HepG2 (cell line): Measurements from ENCODE around the gene EPB41L5. TPM values are rescaled to one million over a fixed set of nuclear protein-coding genes. Genes with fewer than 3 reads are reported as not detected.
A peak's percentile ranks its signal among the peaks of the same experiment; 100 is the strongest.

Experiments used
- CBX2 ChIP-seq, 2 experiments: fragments of 200-600 bp in 1 of 2; sonication (generic); formaldehyde crosslinking in 1 of 2; IDR thresholded peaks; 2 replicates each; pipeline versions ENCODE4 v1.7.0 to v1.8.1; 2018 to 2022; ENCODE audit warnings: low read depth in 2 of 2, low read length in 1 of 2, mild to moderate bottlenecking in 1 of 2, missing genetic modification reagents in 1 of 2
- ELF1 ChIP-seq: sonication (generic); formaldehyde crosslinking; IDR thresholded peaks from 2 replicates; pipeline ENCODE4 v1.4.0; 2020; ENCODE audit warnings: missing genetic modification reagents
- HMGXB3 ChIP-seq: sonication (generic); formaldehyde crosslinking; IDR thresholded peaks from 2 replicates; pipeline ENCODE4 v1.4.0; 2020; ENCODE audit warnings: missing genetic modification reagents, borderline replicate concordance
- HNF4G ChIP-seq, 2 experiments: sonication (generic) in 1 of 2; formaldehyde crosslinking in 1 of 2; IDR thresholded peaks; 2 replicates each; pipeline versions ENCODE4 v1.4.0 to v1.6.1; 2011 to 2020; ENCODE audit warnings: borderline replicate concordance in 2 of 2, low read depth in 2 of 2, mild to moderate bottlenecking in 2 of 2, low read length in 1 of 2, missing genetic modification reagents in 1 of 2, moderate library complexity in 1 of 2
- KDM6A ChIP-seq: IDR thresholded peaks from 2 replicates; pipeline ENCODE4 v1.6.1; 2016; ENCODE audit warnings: low read depth
- NBN ChIP-seq: fragments of 450-650 bp; conservative IDR thresholded peaks from 2 replicates; pipeline ENCODE4 v1.6.1; 2017
- ONECUT2 ChIP-seq: sonication (generic); formaldehyde crosslinking; IDR thresholded peaks from 2 replicates; pipeline ENCODE4 v1.4.0; 2020; ENCODE audit warnings: missing genetic modification reagents
- RBM22 ChIP-seq: fragments of 200-400 bp; formaldehyde crosslinking; optimal IDR thresholded peaks from 2 replicates; pipeline ENCODE3; 2017; ENCODE audit warnings: mild to moderate bottlenecking, low read length, moderate library complexity
- SRF ChIP-seq: IDR thresholded peaks from 2 replicates; pipeline ENCODE4 v1.6.1; 2011; ENCODE audit warnings: mild to moderate bottlenecking, low read depth, low read length, moderate library complexity
- ZBTB49 ChIP-seq: sonication (generic); formaldehyde crosslinking; IDR thresholded peaks from 2 replicates; pipeline ENCODE4 v1.4.0; 2020; ENCODE audit warnings: missing genetic modification reagents, borderline replicate concordance
- ZC3H4 ChIP-seq: sonication (generic); formaldehyde crosslinking; IDR thresholded peaks from 2 replicates; pipeline ENCODE4 v1.4.0; 2020; ENCODE audit warnings: missing genetic modification reagents, borderline replicate concordance
- ZFP62 ChIP-seq: sonication (generic); formaldehyde crosslinking; IDR thresholded peaks from 2 replicates; pipeline ENCODE4 v1.4.0; 2020; ENCODE audit warnings: missing genetic modification reagents
- ZMYM2 ChIP-seq: sonication (generic); formaldehyde crosslinking; IDR thresholded peaks from 2 replicates; pipeline ENCODE4 v1.8.0; 2022; ENCODE audit warnings: mild to moderate bottlenecking, missing genetic modification reagents
- ZNF205 ChIP-seq: IDR thresholded peaks from 2 replicates; pipeline ENCODE4 v1.6.1; 2018; ENCODE audit warnings: missing biosample characterization, missing genetic modification reagents
- ZNF543 ChIP-seq: sonication (generic); formaldehyde crosslinking; IDR thresholded peaks from 2 replicates; pipeline ENCODE4 v1.4.0; 2020; ENCODE audit warnings: mild to moderate bottlenecking, missing genetic modification reagents
- ZNF75D ChIP-seq: sonication (generic); formaldehyde crosslinking; IDR thresholded peaks from 2 replicates; pipeline ENCODE4 v1.8.1; 2023; ENCODE audit warnings: missing genetic modification reagents, mild to moderate bottlenecking, borderline replicate concordance
- ZNF839 ChIP-seq: sonication (generic); formaldehyde crosslinking; IDR thresholded peaks from 2 replicates; pipeline ENCODE4 v1.4.0; 2020; ENCODE audit warnings: missing genetic modification reagents, mild to moderate bottlenecking, borderline replicate concordance
- ZSCAN5A ChIP-seq: sonication (generic); formaldehyde crosslinking; IDR thresholded peaks from 2 replicates; pipeline ENCODE4 v1.8.0; 2022; ENCODE audit warnings: mild to moderate bottlenecking, missing genetic modification reagents, borderline replicate concordance
- polyA plus RNA-seq, 8 experiments: library from polyadenylated mRNA; depleted of rRNA in 3 of 8; stranded (reverse) in 7 of 8; unstranded in 1 of 8; fragments of >200 nt; fragmentation: Illumina TruSeq in 4 of 8; extraction: Trizol in 4 of 8; gene quantifications; 2 replicates each; pipeline versions ENCODE4 v1.2.1 to v1.2.3, GENCODE V29; 2011 to 2016; ENCODE audit warnings: low read depth in 4 of 8, missing spikeins in 1 of 8, mixed read lengths in 1 of 8; ENCODE audit not compliant: insufficient read depth in 1 of 8
- total RNA-seq, 5 experiments: library from RNA; depleted of rRNA; stranded (reverse); fragments of >200 nt; fragmentation: Illumina TruSeq; extraction: Trizol; gene quantifications; 2 replicates each; pipeline ENCODE4 v1.2.3, GENCODE V29; 2016; ENCODE audit warnings: low read depth in 1 of 5
- TF ChIP-seq, protein P1 (sequence below): sonication (generic); formaldehyde crosslinking; IDR thresholded peaks from 2 replicates; pipeline ENCODE4 v1.8.0; 2023; ENCODE audit warnings: mild to moderate bottlenecking, missing genetic modification reagents

Gene EPB41L5
- total and polyA plus RNA-seq, 2 of the 13 experiments (the other 11 are each of a cell fraction or from before 2014, with no cell fraction given): 40.5 to 47.5 TPM

- TF ChIP-seq ZNF839 (CRISPR knock-in tag) (peak; percentile 86; the same call in 1 of the 2 replicates), KDM6A (CRISPR knock-in tag) (no peak), HMGXB3 (CRISPR knock-in tag) (0 out of 2 replicates have a peak, but pooled peaks have one; percentile 37), CBX2 (IDR thresholded peaks at IDR 0.05; ENCODE audit: low read depth, low read length) (no peak), CBX2 (CRISPR knock-in tag; IDR thresholded peaks at IDR 0.05; ENCODE audit: low read depth) (no peak), HNF4G (IDR thresholded peaks at IDR 0.05; ENCODE audit: borderline replicate concordance, low read depth, low read length) (peak; percentile 48; the same call in 1 of the 2 replicates), HNF4G (CRISPR knock-in tag; IDR thresholded peaks at IDR 0.05; ENCODE audit: borderline replicate concordance, low read depth) (peak; percentile 13; the same call in 1 of the 2 replicates), NBN (no peak), ZNF205 (CRISPR knock-in tag) (peak; percentile 55), ZBTB49 (no peak), ELF1 (CRISPR knock-in tag) (peak; percentile 87), ZNF543 (CRISPR knock-in tag) (peak; percentile 96), ZNF75D (CRISPR knock-in tag) (no peak), ONECUT2 (CRISPR knock-in tag) (peak; percentile 96), ZC3H4 (CRISPR knock-in tag) (no peak), ZSCAN5A (CRISPR knock-in tag) (peak; percentile 13; the same call in 1 of the 2 replicates), ZMYM2 (CRISPR knock-in tag) (no peak; the same call in 1 of the 2 replicates), RBM22 (no peak), ZFP62 (CRISPR knock-in tag) (no peak), SRF (no peak)
- TF ChIP-seq, protein P1, sequence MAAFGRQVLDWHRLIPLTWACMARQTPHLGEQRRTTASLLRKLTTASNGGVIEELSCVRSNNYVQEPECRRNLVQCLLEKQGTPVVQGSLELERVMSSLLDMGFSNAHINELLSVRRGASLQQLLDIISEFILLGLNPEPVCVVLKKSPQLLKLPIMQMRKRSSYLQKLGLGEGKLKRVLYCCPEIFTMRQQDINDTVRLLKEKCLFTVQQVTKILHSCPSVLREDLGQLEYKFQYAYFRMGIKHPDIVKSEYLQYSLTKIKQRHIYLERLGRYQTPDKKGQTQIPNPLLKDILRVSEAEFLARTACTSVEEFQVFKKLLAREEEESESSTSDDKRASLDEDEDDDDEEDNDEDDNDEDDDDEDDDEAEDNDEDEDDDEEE (CRISPR knock-in tag): peak; percentile 97
Measured at GRCh38 chr2:120012771-120013596, at the start of gene EPB41L5 (continued).
